HEK293 (cell line): Measurements from ENCODE around the gene RETREG2.

Experiments
- CTCF ChIA-PET: fragments of 350-600 bp; formaldehyde crosslinking; extraction: SDS; loops from one replicate; lab custom pipeline; 2021; ENCODE audit warnings: antibody characterized with exemption; lab: Yijun Ruan, JAX
- POLR2A ChIA-PET: fragments of 300-600 bp; formaldehyde crosslinking; extraction: SDS; loops from one replicate; lab custom pipeline; 2020; ENCODE audit warnings: antibody characterized with exemption, inconsistent platforms; lab: Yijun Ruan, JAX
- H3K27ac ChIP-seq: fragments of 200-500 bp; sonication (Bioruptor generic); 2 replicates; pipeline ENCODE4 v1.5.1; 2014; ENCODE audit warnings: low read depth, low read length, control low read depth, inconsistent platforms; ENCODE audit errors: extremely low read depth
- H3K36me3 ChIP-seq, 2 experiments: fragments of 200-500 bp in 1 of 2; sonication (Bioruptor generic) in 1 of 2; 1 replicate in 1 of 2; 2 replicates in 1 of 2; pipeline ENCODE4 v1.5.1; 2014 to 2017; ENCODE audit warnings: inconsistent platforms in 2 of 2, low read length in 2 of 2; ENCODE audit not compliant: control insufficient read depth in 2 of 2, insufficient read depth in 1 of 2
- H3K4me1 ChIP-seq: fragments of 200-500 bp; sonication (Bioruptor generic); 2 replicates; pipeline ENCODE4 v1.5.1; 2014; ENCODE audit warnings: mild to moderate bottlenecking, low read length, inconsistent platforms; ENCODE audit not compliant: control insufficient read depth, insufficient read depth
- H3K4me3 ChIP-seq: 2 replicates; pipeline ENCODE4 v1.5.1; 2011; ENCODE audit warnings: low read depth, mild to moderate bottlenecking, control low read depth, low read length, moderate library complexity
- H3K9me3 ChIP-seq: fragments of 200-500 bp; sonication (Bioruptor generic); 2 replicates; pipeline ENCODE4 v1.5.1; 2014; ENCODE audit warnings: low read depth, low read length, inconsistent platforms; ENCODE audit not compliant: control insufficient read depth, insufficient read depth
- ZNF112 ChIP-seq: fragments of 450-650 bp; formaldehyde crosslinking; IDR thresholded peaks from 2 replicates; pipeline ENCODE4 v1.5.0; 2017; ENCODE audit warnings: missing biosample characterization, missing genetic modification characterization
- ZNF433 ChIP-seq: fragments of 450-650 bp; formaldehyde crosslinking; IDR thresholded peaks from 2 replicates; pipeline ENCODE4 v1.5.1; 2016; ENCODE audit warnings: missing biosample characterization, missing genetic modification characterization, low read depth
- TF ChIP-seq, protein P1 (sequence below): fragments of 450-650 bp; formaldehyde crosslinking; IDR thresholded peaks from 2 replicates; pipeline ENCODE4 v1.5.1; 2016; ENCODE audit warnings: missing biosample characterization, missing genetic modification characterization, low read depth

The RETREG2 gene

DNA sequence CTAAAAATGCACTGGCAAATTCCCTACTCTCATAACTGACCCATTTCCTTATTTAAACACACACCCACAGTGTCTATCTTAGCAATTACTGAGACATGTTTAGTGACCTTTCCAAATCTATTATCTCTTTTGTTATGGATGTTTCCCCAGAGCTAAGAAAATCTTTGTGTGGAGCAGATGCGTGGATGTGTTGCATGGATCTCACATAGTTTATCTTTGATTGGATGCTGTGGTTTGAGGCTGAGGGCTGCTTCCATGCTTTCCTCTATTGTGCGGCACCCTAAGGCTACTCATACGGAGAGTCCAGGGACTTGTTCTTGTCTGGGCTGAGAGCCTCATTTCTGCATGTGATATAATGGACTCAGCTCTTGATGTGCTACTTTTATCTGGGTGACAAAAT lies 56.3 kb downstream of the RETREG2 start:
- POLR2A ChIA-PET, result no interaction called here
- no peaks in the 10 kb centered on the region for H3K9me3 ChIP-seq
- H3K27ac ChIP-seq, result no peak overlapping the region
- no peak for TF ChIP-seq ZNF112 (tag by site-specific recombination)
- TF ChIP-seq, protein P1, sequence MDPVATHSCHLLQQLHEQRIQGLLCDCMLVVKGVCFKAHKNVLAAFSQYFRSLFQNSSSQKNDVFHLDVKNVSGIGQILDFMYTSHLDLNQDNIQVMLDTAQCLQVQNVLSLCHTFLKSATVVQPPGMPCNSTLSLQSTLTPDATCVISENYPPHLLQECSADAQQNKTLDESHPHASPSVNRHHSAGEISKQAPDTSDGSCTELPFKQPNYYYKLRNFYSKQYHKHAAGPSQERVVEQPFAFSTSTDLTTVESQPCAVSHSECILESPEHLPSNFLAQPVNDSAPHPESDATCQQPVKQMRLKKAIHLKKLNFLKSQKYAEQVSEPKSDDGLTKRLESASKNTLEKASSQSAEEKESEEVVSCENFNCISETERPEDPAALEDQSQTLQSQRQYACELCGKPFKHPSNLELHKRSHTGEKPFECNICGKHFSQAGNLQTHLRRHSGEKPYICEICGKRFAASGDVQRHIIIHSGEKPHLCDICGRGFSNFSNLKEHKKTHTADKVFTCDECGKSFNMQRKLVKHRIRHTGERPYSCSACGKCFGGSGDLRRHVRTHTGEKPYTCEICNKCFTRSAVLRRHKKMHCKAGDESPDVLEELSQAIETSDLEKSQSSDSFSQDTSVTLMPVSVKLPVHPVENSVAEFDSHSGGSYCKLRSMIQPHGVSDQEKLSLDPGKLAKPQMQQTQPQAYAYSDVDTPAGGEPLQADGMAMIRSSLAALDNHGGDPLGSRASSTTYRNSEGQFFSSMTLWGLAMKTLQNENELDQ (tag by site-specific recombination), result no peak
- TF ChIP-seq ZNF433 (tag by site-specific recombination), result no peak
- CTCF ChIA-PET, result interaction anchor here (0.6 to 1.0 kb wide), 2 partner anchors 61 to 251 kb away, joined by 3 read pairs; no protein-coding TSS in a partner anchor
- no peaks in the 10 kb centered on the region; the same call in 1 of the 2 replicates for H3K4me1 ChIP-seq
- peaks cover 17 to 79% of the 10 kb centered on the region in 2 experiments for H3K36me3 ChIP-seq
- H3K4me3 ChIP-seq, result no peak overlapping the region
